ENCODE measurements around the gene TAOK3.
"Not testable (repeated sequence)": the region's sequence is repeated elsewhere in the genome, so short reads cannot be mapped to it uniquely, and the experiment has no call there.

The TAOK3 gene

DNA sequence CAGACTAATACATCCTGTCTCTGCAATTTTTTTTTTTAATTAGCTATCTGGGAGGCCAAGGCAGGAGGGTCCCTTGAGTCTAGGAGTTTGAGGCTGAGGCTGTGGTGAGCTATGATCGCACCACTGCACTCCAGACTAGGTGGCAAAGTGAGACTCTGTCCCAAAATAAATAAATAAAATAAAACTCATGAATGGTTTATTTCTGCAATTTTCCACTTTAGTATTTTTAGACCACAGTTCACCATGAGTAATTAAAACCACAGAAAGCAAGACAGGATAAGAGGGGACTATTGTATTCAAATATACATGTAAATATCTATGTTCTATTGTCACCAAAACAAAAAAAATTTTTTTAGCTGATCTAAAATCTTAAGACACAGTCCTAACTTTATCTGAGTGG is 17.8 kb downstream of the TAOK3 start:
- H3K36me3 ChIP-seq (ENCODE audit: low read length) = peaks cover 16% of the 10 kb centered on the region
- no peak overlapping the region for H3K9ac ChIP-seq (ENCODE audit: low read length)
- no peaks in the 10 kb centered on the region for H3K27me3 ChIP-seq (ENCODE audit: low read length)
- H3K4me3 ChIP-seq (ENCODE audit: insufficient read depth, low read length, poor library complexity, severe bottlenecking) = no peak overlapping the region
- peak overlapping the region; percentile 53 for H3K27ac ChIP-seq (ENCODE audit: low read depth, low read length)
- peaks cover 95% of the 10 kb centered on the region for H3K79me2 ChIP-seq (ENCODE audit: insufficient read depth, low read length)
- no peaks in the 10 kb centered on the region; the same call in 1 of the 2 replicates for H3K9me3 ChIP-seq (ENCODE audit: insufficient read depth, low read length)
- TF ChIP-seq, protein P1, sequence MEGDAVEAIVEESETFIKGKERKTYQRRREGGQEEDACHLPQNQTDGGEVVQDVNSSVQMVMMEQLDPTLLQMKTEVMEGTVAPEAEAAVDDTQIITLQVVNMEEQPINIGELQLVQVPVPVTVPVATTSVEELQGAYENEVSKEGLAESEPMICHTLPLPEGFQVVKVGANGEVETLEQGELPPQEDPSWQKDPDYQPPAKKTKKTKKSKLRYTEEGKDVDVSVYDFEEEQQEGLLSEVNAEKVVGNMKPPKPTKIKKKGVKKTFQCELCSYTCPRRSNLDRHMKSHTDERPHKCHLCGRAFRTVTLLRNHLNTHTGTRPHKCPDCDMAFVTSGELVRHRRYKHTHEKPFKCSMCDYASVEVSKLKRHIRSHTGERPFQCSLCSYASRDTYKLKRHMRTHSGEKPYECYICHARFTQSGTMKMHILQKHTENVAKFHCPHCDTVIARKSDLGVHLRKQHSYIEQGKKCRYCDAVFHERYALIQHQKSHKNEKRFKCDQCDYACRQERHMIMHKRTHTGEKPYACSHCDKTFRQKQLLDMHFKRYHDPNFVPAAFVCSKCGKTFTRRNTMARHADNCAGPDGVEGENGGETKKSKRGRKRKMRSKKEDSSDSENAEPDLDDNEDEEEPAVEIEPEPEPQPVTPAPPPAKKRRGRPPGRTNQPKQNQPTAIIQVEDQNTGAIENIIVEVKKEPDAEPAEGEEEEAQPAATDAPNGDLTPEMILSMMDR (IDR thresholded peaks at IDR 0.05; ENCODE audit: insufficient read depth, low read length, poor library complexity, severe bottlenecking) = no peak
- no peak for TF ChIP-seq EZH2phosphoT487 (conservative IDR thresholded peaks at IDR 0.05; ENCODE audit: low read length)
- H3K9me2 ChIP-seq (replicated peaks; ENCODE audit: insufficient read depth, low read length) = no peaks in the 10 kb centered on the region
- H3F3A ChIP-seq (ENCODE audit: insufficient read depth) = peaks cover 33% of the 10 kb centered on the region
- H3K4me2 ChIP-seq (ENCODE audit: low read depth, low read length, poor library complexity, severe bottlenecking) = peak overlapping the region; percentile 31
- no peak overlapping the region for H2AFZ ChIP-seq (ENCODE audit: low read depth, low read length, severe bottlenecking)
- H4K20me1 ChIP-seq (ENCODE audit: low read depth, low read length) = 0 out of 2 replicates have a peak, but pooled peaks cover 4% of the 10 kb centered on the region

DNA sequence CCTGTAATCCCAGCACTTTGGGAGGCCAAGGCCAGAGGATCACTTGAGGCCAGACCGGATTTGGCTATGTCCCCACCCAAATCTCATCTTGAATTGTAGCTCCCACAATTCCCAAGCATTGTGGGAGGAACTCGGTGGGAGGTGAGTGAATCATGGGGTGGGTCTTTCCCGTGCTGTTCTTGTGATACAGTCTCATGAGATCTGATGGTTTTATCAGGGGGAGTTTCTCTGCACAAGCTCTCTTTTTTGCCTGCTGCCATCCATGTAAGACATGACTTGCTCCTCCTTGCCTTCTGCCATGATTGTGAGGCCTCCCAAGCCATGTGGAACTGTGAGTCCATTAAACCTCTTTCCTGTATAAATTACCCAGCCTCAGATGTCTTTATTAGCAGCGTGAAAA is 18.2 kb downstream of the TAOK3 start:
- not testable (repeated sequence) for H4K20me1 ChIP-seq (ENCODE audit: low read depth, low read length); H3K27me3 ChIP-seq (ENCODE audit: low read length); H3K4me2 ChIP-seq (ENCODE audit: low read depth, low read length, poor library complexity, severe bottlenecking); H2AFZ ChIP-seq (ENCODE audit: low read depth, low read length, severe bottlenecking); H3K9me2 ChIP-seq (replicated peaks; ENCODE audit: insufficient read depth, low read length); H3K9me3 ChIP-seq (ENCODE audit: insufficient read depth, low read length); H3K9ac ChIP-seq (ENCODE audit: low read length); H3K4me3 ChIP-seq (ENCODE audit: insufficient read depth, low read length, poor library complexity, severe bottlenecking)
- H3K79me2 ChIP-seq (ENCODE audit: insufficient read depth, low read length) = peaks cover 96% of the 10 kb centered on the region
- peaks cover 16% of the 10 kb centered on the region for H3K36me3 ChIP-seq (ENCODE audit: low read length)
- H3K27ac ChIP-seq (ENCODE audit: low read depth, low read length) = peak overlapping the region; percentile 53
- peaks cover 29% of the 10 kb centered on the region for H3F3A ChIP-seq (ENCODE audit: insufficient read depth)

- peaks cover 16% of the 10 kb centered on the region for H3K36me3 ChIP-seq (ENCODE audit: low read length)
- no peak overlapping the region for H3K9ac ChIP-seq (ENCODE audit: low read length)
- H3K9me2 ChIP-seq (replicated peaks; ENCODE audit: insufficient read depth, low read length) = no peaks in the 10 kb centered on the region
- H3K27ac ChIP-seq (ENCODE audit: low read depth, low read length) = no peak overlapping the region
- peaks cover 26% of the 10 kb centered on the region for H3F3A ChIP-seq (ENCODE audit: insufficient read depth)
- H3K4me2 ChIP-seq (ENCODE audit: low read depth, low read length, poor library complexity, severe bottlenecking) = no peak overlapping the region
- 0 out of 2 replicates have a peak, but pooled peaks cover 4% of the 10 kb centered on the region for H4K20me1 ChIP-seq (ENCODE audit: low read depth, low read length)
- no peak for TF ChIP-seq EZH2phosphoT487 (conservative IDR thresholded peaks at IDR 0.05; ENCODE audit: low read length)
- TF ChIP-seq, protein P1 (IDR thresholded peaks at IDR 0.05; ENCODE audit: insufficient read depth, low read length, poor library complexity, severe bottlenecking) = no peak
- no peaks in the 10 kb centered on the region for H3K27me3 ChIP-seq (ENCODE audit: low read length)
- H3K9me3 ChIP-seq (ENCODE audit: insufficient read depth, low read length) = no peaks in the 10 kb centered on the region; the same call in 1 of the 2 replicates
- H3K79me2 ChIP-seq (ENCODE audit: insufficient read depth, low read length) = peaks cover 96% of the 10 kb centered on the region
- H3K4me3 ChIP-seq (ENCODE audit: insufficient read depth, low read length, poor library complexity, severe bottlenecking) = no peak overlapping the region
- H2AFZ ChIP-seq (ENCODE audit: low read depth, low read length, severe bottlenecking) = no peak overlapping the region
Observed at GRCh38 chr12:118353721-118354120, 19.0 kb downstream of the TAOK3 start.

GRCh38 chr12:118350908-118351559 is 21.7 kb downstream of the TAOK3 start:
- no peak overlapping the region for H3K9ac ChIP-seq (ENCODE audit: low read length)
- H3K4me2 ChIP-seq (ENCODE audit: low read depth, low read length, poor library complexity, severe bottlenecking) = no peak overlapping the region
- H3K27me3 ChIP-seq (ENCODE audit: low read length) = no peaks in the 10 kb centered on the region
- no peak overlapping the region for H3K27ac ChIP-seq (ENCODE audit: low read depth, low read length)
- 0 out of 2 replicates have a peak, but pooled peaks cover 9% of the 10 kb centered on the region for H4K20me1 ChIP-seq (ENCODE audit: low read depth, low read length)
- H3K9me2 ChIP-seq (replicated peaks; ENCODE audit: insufficient read depth, low read length) = no peaks in the 10 kb centered on the region
- H3K4me3 ChIP-seq (ENCODE audit: insufficient read depth, low read length, poor library complexity, severe bottlenecking) = no peak overlapping the region
- H3K79me2 ChIP-seq (ENCODE audit: insufficient read depth, low read length) = peaks cover 96% of the 10 kb centered on the region
- H3K9me3 ChIP-seq (ENCODE audit: insufficient read depth, low read length) = no peaks in the 10 kb centered on the region; the same call in 1 of the 2 replicates
- no peak for TF ChIP-seq EZH2phosphoT487 (conservative IDR thresholded peaks at IDR 0.05; ENCODE audit: low read length)
- TF ChIP-seq, protein P1 (IDR thresholded peaks at IDR 0.05; ENCODE audit: insufficient read depth, low read length, poor library complexity, severe bottlenecking) = no peak
- peaks cover 14% of the 10 kb centered on the region for H3F3A ChIP-seq (ENCODE audit: insufficient read depth)
- peaks cover 16% of the 10 kb centered on the region for H3K36me3 ChIP-seq (ENCODE audit: low read length)
- no peak overlapping the region for H2AFZ ChIP-seq (ENCODE audit: low read depth, low read length, severe bottlenecking)

Data from SU-DHL-6 (cell line).